HFFc6 (cell line): ENCODE results near the gene TBX4. TPM values are rescaled to one million over a fixed set of nuclear protein-coding genes. Genes with fewer than 3 reads are reported as not detected.

Source experiments
- DNase-seq: peaks from one replicate; pipeline ENCODE4 v3.0.0-alpha.2; 2018
- H3K27ac Mint-ChIP-seq: 2 replicates; pipeline ENCODE4 v1.8.0; 2020; ENCODE audit warnings: mild to moderate bottlenecking, mixed read lengths
- H3K27me3 Mint-ChIP-seq: 2 replicates; pipeline ENCODE4 v1.8.0; 2021; ENCODE audit warnings: mild to moderate bottlenecking, moderate library complexity, mixed read lengths; ENCODE audit not compliant: insufficient read depth
- H3K36me3 Mint-ChIP-seq: 2 replicates; pipeline ENCODE4 v1.8.0; 2021; ENCODE audit warnings: low read depth, mixed read lengths
- H3K4me1 Mint-ChIP-seq: 2 replicates; pipeline ENCODE4 v1.8.0; 2020; ENCODE audit warnings: low read depth, mixed read lengths
- H3K4me3 Mint-ChIP-seq: 2 replicates; pipeline ENCODE4 v1.8.0; 2020; ENCODE audit warnings: mild to moderate bottlenecking, moderate library complexity, mixed read lengths
- H3K9me3 Mint-ChIP-seq: 2 replicates; pipeline ENCODE4 v1.8.0; 2020; ENCODE audit warnings: mild to moderate bottlenecking, mixed read lengths
- total RNA-seq, 6 experiments: library from RNA; stranded (reverse); fragmentation: NEBNext Ultra II Directional; extraction: Animal tissue kit (Norgen Biotek cat#: 25700); gene quantifications; 2 replicates in 1 of 6; 3 replicates in 5 of 6; pipeline ENCODE4 v1.2.3, GENCODE V29; 2021
- TF ChIP-seq, protein P1 (sequence below): fragments of 200-600 bp; sonication (generic); IDR thresholded peaks from 2 replicates; pipeline ENCODE4 v1.5.0; 2021; ENCODE audit warnings: antibody characterized with exemption, mild to moderate bottlenecking

The TBX4 gene
- total RNA-seq, 6 experiments from 2014 or later: 0.11 to 0.26 (median 0.18) TPM; not detected in 3

GRCh38 chr17:61469474-61469873 is 17.3 kb downstream of the TBX4 start:
- Mint-ChIP-seq H3K4me3 (no peak overlapping the region), H3K9me3 (no peaks in the 10 kb centered on the region), H3K27me3 (peaks cover 8% of the 10 kb centered on the region), H3K4me1 (peaks cover 24% of the 10 kb centered on the region), H3K27ac (no peak overlapping the region), H3K36me3 (no peaks in the 10 kb centered on the region)
- TF ChIP-seq, protein P1, sequence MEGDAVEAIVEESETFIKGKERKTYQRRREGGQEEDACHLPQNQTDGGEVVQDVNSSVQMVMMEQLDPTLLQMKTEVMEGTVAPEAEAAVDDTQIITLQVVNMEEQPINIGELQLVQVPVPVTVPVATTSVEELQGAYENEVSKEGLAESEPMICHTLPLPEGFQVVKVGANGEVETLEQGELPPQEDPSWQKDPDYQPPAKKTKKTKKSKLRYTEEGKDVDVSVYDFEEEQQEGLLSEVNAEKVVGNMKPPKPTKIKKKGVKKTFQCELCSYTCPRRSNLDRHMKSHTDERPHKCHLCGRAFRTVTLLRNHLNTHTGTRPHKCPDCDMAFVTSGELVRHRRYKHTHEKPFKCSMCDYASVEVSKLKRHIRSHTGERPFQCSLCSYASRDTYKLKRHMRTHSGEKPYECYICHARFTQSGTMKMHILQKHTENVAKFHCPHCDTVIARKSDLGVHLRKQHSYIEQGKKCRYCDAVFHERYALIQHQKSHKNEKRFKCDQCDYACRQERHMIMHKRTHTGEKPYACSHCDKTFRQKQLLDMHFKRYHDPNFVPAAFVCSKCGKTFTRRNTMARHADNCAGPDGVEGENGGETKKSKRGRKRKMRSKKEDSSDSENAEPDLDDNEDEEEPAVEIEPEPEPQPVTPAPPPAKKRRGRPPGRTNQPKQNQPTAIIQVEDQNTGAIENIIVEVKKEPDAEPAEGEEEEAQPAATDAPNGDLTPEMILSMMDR: no peak
- no peak for DNase-seq

DNA sequence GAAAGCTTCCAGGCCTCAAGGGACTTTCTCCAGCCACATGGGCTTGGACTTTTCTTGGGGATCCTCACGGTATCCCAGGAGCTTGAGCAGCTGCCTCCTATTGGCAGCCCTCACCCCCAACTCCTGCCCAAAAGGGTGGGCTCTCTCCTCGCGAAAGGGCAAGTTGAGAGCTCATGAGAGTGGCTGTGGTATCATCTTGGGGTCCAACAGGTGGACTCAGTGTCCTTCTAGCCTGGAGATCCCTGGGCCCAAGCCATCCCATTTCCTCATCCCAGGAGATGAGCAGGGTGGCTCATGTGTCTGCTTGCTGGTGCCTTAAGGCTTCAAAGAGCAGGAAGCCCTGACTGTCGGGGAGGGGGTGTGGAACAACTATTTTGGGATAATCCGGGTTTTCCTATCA is 17.7 kb downstream of the TBX4 start:
- H3K9me3 Mint-ChIP-seq: no peaks in the 10 kb centered on the region
- H3K27ac Mint-ChIP-seq: no peak overlapping the region
- no peaks in the 10 kb centered on the region for H3K36me3 Mint-ChIP-seq
- peaks cover 6% of the 10 kb centered on the region for H3K27me3 Mint-ChIP-seq
- H3K4me3 Mint-ChIP-seq: no peak overlapping the region
- DNase-seq: no peak
- peaks cover 28% of the 10 kb centered on the region for H3K4me1 Mint-ChIP-seq
- TF ChIP-seq, protein P1: no peak

DNA sequence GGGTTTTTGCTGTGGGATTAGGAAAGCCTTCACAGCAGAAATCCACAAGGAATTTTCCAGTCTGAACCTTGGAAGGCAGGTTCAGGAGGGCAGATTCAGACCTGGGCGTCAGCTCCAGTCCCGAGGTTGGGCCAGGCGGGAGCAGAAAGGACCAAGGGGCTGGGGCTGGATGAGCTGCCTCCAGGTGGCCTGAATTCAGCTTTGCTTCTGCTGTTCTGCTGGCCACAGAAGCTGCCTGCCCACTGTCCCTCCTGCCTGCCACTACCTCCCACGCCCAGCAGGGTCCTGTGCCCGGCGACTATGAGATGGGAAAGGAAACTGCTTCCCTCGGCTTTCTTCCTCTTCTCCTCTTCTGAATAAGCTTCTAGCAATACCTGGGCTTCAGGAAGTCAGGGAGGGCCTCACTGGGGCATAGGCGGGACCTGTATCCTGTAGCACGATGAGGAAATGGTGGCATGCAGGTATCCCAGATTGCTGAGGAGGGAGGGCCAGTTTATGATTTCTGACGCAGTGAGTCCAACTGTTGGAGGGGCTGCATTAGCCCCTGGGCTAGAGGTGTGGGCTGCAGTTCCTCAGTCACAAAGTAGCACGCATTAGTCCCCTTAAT is 18.4 kb downstream of the TBX4 start:
- Mint-ChIP-seq H3K4me1 (peaks cover 35% of the 10 kb centered on the region), H3K9me3 (no peaks in the 10 kb centered on the region), H3K27ac (no peak overlapping the region), H3K27me3 (peaks cover 4% of the 10 kb centered on the region; the same call in 1 of the 2 replicates), H3K4me3 (no peak overlapping the region), H3K36me3 (no peaks in the 10 kb centered on the region)
- DNase-seq: no peak
- TF ChIP-seq, protein P1: peak; percentile 32; the same call in 1 of the 2 replicates

GRCh38 chr17:61474235-61474927 is 22.2 kb downstream of the TBX4 start:
- peaks cover 25% of the 10 kb centered on the region for H3K4me1 Mint-ChIP-seq
- peak overlapping the region; percentile 61 for H3K4me3 Mint-ChIP-seq
- H3K36me3 Mint-ChIP-seq: no peaks in the 10 kb centered on the region
- no peaks in the 10 kb centered on the region for H3K9me3 Mint-ChIP-seq
- H3K27ac Mint-ChIP-seq: peak overlapping the region; percentile 77
- DNase-seq: peak; percentile 58
- H3K27me3 Mint-ChIP-seq: no peaks in the 10 kb centered on the region; the same call in 1 of the 2 replicates
- TF ChIP-seq, protein P1: no peak

GRCh38 chr17:61474934-61475333 is 22.7 kb downstream of the TBX4 start:
- no peaks in the 10 kb centered on the region for H3K9me3 Mint-ChIP-seq
- H3K4me3 Mint-ChIP-seq: peak overlapping the region; percentile 61
- no peaks in the 10 kb centered on the region; the same call in 1 of the 2 replicates for H3K27me3 Mint-ChIP-seq
- H3K4me1 Mint-ChIP-seq: peaks cover 25% of the 10 kb centered on the region
- DNase-seq: no peak
- H3K36me3 Mint-ChIP-seq: no peaks in the 10 kb centered on the region
- peak overlapping the region; percentile 77 for H3K27ac Mint-ChIP-seq
- TF ChIP-seq, protein P1: no peak
